Ascending aorta (tissue), 2 donors: Measurements from ENCODE around the gene TFF2. TPM values are rescaled to one million over a fixed set of nuclear protein-coding genes. Genes with fewer than 3 reads are reported as not detected.

Experiments used
- DNase-seq, 2 donors: peaks; one replicate each; pipeline ENCODE4 v3.0.0-alpha.2; 2019; ENCODE audit warnings: low spot score in 2 of 2
- H3K27ac ChIP-seq, 2 donors: fragments of 200-600 bp; sonication (generic); one replicate each; pipeline ENCODE4 v1.5.1; 2016 to 2017; ENCODE audit warnings: mild to moderate bottlenecking in 1 of 2
- H3K27me3 ChIP-seq: fragments of 200-600 bp; sonication (generic); one replicate; pipeline ENCODE4 v1.5.1; 2017
- H3K36me3 ChIP-seq, 2 donors: fragments of 200-600 bp; sonication (generic); one replicate each; pipeline ENCODE4 v1.5.1; 2016
- H3K4me1 ChIP-seq, 2 donors: fragments of 200-600 bp; sonication (generic); one replicate each; pipeline ENCODE4 v1.5.1; 2016 to 2017; ENCODE audit warnings: mild to moderate bottlenecking in 1 of 2
- H3K4me3 ChIP-seq, 2 donors: fragments of 200-600 bp; sonication (generic); one replicate each; pipeline ENCODE4 v1.5.1; 2016 to 2017; ENCODE audit warnings: mild to moderate bottlenecking in 1 of 2
- H3K9me3 ChIP-seq, 2 donors: fragments of 200-600 bp; sonication (generic); one replicate each; pipeline ENCODE4 v1.5.1; 2016
- CTCF ChIP-seq, 3 experiments: fragments of 200-600 bp in 2 of 3; fragments of 450-650 bp in 1 of 3; sonication (generic) in 2 of 3; IDR thresholded peaks; one replicate each; pipeline ENCODE4 v1.5.1; 2016 to 2019; ENCODE audit warnings: antibody characterized with exemption in 3 of 3, mild to moderate bottlenecking in 1 of 3, moderate library complexity in 1 of 3
- intact Hi-C: fragments of 100-400 bp; cut with DNase I; formaldehyde crosslinking; loops from one replicate; pipeline ENCODE4 v1.15.1; 2023
- total RNA-seq: library from RNA; depleted of rRNA; stranded (reverse); fragments of >200 nt; gene quantifications from one replicate; pipeline ENCODE4 v1.1.0, GENCODE V29; 2016

TFF2 gene
- total RNA-seq, 1 donor from 2014 or later, result not detected

GRCh38 chr21:42374864-42375499, 24.2 kb upstream of the TFF2 start:
- intact Hi-C loops, result no loop called here
- Histone ChIP-seq H3K4me3 (no peak overlapping the region), H3K4me1 (no peaks in the 10 kb centered on the region), H3K36me3 (no peaks in the 10 kb centered on the region), H3K27me3 (no peaks in the 10 kb centered on the region), H3K27ac (no peak overlapping the region), H3K9me3 (no peaks in the 10 kb centered on the region)
- no peak for DNase-seq
- TF ChIP-seq CTCF (IDR thresholded peaks at IDR 0.05), result no peak

GRCh38 chr21:42374457-42374856, 23.7 kb upstream of the TFF2 start:
- DNase-seq, result no peak

GRCh38 chr21:42373908-42374455, 23.2 kb upstream of the TFF2 start:
- no peak overlapping the region for H3K27ac ChIP-seq
- intact Hi-C loops, result no loop called here
- no peaks in the 10 kb centered on the region for H3K4me1 ChIP-seq
- no peaks in the 10 kb centered on the region for H3K36me3 ChIP-seq
- no peak for TF ChIP-seq CTCF (IDR thresholded peaks at IDR 0.05)
- H3K27me3 ChIP-seq, result no peaks in the 10 kb centered on the region
- no peaks in the 10 kb centered on the region for H3K9me3 ChIP-seq
- H3K4me3 ChIP-seq, result no peak overlapping the region
- no peak for DNase-seq

More at GRCh38 chr21:42374457-42374856, 23.7 kb upstream of the TFF2 start:
- no peaks in the 10 kb centered on the region for H3K4me1 ChIP-seq
- TF ChIP-seq CTCF (IDR thresholded peaks at IDR 0.05), result no peak
- H3K27ac ChIP-seq, result no peak overlapping the region
- intact Hi-C loops, result no loop called here
- H3K4me3 ChIP-seq, result no peak overlapping the region
- H3K9me3 ChIP-seq, result no peaks in the 10 kb centered on the region
- H3K36me3 ChIP-seq, result no peaks in the 10 kb centered on the region
- H3K27me3 ChIP-seq, result no peaks in the 10 kb centered on the region

- no peaks in the 10 kb centered on the region for H3K36me3 ChIP-seq
- no peaks in the 10 kb centered on the region for H3K4me1 ChIP-seq
- TF ChIP-seq CTCF (IDR thresholded peaks at IDR 0.05), result no peak
- no peak overlapping the region for H3K4me3 ChIP-seq
- no peak overlapping the region for H3K27ac ChIP-seq
- no peak for DNase-seq
- H3K27me3 ChIP-seq, result no peaks in the 10 kb centered on the region
- no peaks in the 10 kb centered on the region for H3K9me3 ChIP-seq
- intact Hi-C loops, result no loop called here
These were observed 22.6 kb upstream of the TFF2 start for GRCh38 chr21:42373196-42373907.

GRCh38 chr21:42370894-42371654, 20.3 kb upstream of the TFF2 start:
- Histone ChIP-seq H3K36me3 (no peaks in the 10 kb centered on the region), H3K27ac (no peak overlapping the region), H3K9me3 (no peaks in the 10 kb centered on the region), H3K4me3 (no peak overlapping the region), H3K4me1 (no peaks in the 10 kb centered on the region), H3K27me3 (no peaks in the 10 kb centered on the region)
- intact Hi-C loops, result no loop called here
- TF ChIP-seq CTCF (IDR thresholded peaks at IDR 0.05), result no peak
- no peak for DNase-seq
